ENCODE results near the gene DMKN. TPM values are rescaled to one million over a fixed set of nuclear protein-coding genes. Genes with fewer than 3 reads are reported as not detected.

The DMKN gene
- total RNA-seq = 161 to 172 TPM (median 171 TPM) in 3 replicates

- no peaks in the 10 kb centered on the region for H3K36me3 Mint-ChIP-seq
- DNase-seq (ENCODE audit: low spot score in 2 of 2, unreplicated experiment in 2 of 2) = no peak
- H3K9me3 Mint-ChIP-seq = no peaks in the 10 kb centered on the region
Observed at GRCh38 chr19:35513628-35514281, at the start of gene DMKN. TSS of gene DMKN (minus strand) at chr19:35513649. CDS start at chr19:35513475, 174 bp downstream.

GRCh38 chr19:35562776-35563175, 49.3 kb upstream of the DMKN start:
- Mint-ChIP-seq H3K4me1 (peaks cover 2% of the 10 kb centered on the region), H3K27ac (no peak overlapping the region), H3K9me3 (no peaks in the 10 kb centered on the region), H3K27me3 (ENCODE audit: low read depth) (peaks cover 80% of the 10 kb centered on the region), H3K4me3 (no peak overlapping the region), H3K36me3 (no peaks in the 10 kb centered on the region)
- TF ChIP-seq CTCF (IDR thresholded peaks at IDR 0.05; ENCODE audit: unreplicated experiment) = no peak
- no peak for DNase-seq (ENCODE audit: low spot score in 2 of 2, unreplicated experiment in 2 of 2)

More at GRCh38 chr19:35513628-35514281, at the start of gene DMKN:
- Mint-ChIP-seq H3K4me3 (no peak within 1 kb of the TSS), H3K27me3 (ENCODE audit: low read depth) (peaks cover 26% of the 10 kb centered on the region), H3K4me1 (peaks cover 7% of the 10 kb centered on the region), H3K27ac (no peak within 1 kb of the TSS)
- TF ChIP-seq CTCF (IDR thresholded peaks at IDR 0.05; ENCODE audit: unreplicated experiment) = no peak

- no peak for DNase-seq (ENCODE audit: low spot score in 2 of 2, unreplicated experiment in 2 of 2)
- Mint-ChIP-seq H3K4me1 (peaks cover 2% of the 10 kb centered on the region), H3K27ac (no peak overlapping the region), H3K27me3 (ENCODE audit: low read depth) (peaks cover 82% of the 10 kb centered on the region), H3K9me3 (no peaks in the 10 kb centered on the region), H3K4me3 (no peak overlapping the region), H3K36me3 (no peaks in the 10 kb centered on the region)
- TF ChIP-seq CTCF (IDR thresholded peaks at IDR 0.05; ENCODE audit: unreplicated experiment) = no peak
Observed at GRCh38 chr19:35562336-35562735, 48.9 kb upstream of the DMKN start.

- Mint-ChIP-seq H3K36me3 (no peaks in the 10 kb centered on the region), H3K4me1 (peaks cover 4% of the 10 kb centered on the region), H3K9me3 (no peaks in the 10 kb centered on the region), H3K4me3 (no peak overlapping the region), H3K27ac (no peak overlapping the region), H3K27me3 (ENCODE audit: low read depth) (peaks cover 82% of the 10 kb centered on the region)
- no peak for DNase-seq (ENCODE audit: low spot score in 2 of 2, unreplicated experiment in 2 of 2)
- no peak for TF ChIP-seq CTCF (IDR thresholded peaks at IDR 0.05; ENCODE audit: unreplicated experiment)
Observed at GRCh38 chr19:35561436-35561835, 48.0 kb upstream of the DMKN start.

GRCh38 chr19:35560677-35561076, 47.2 kb upstream of the DMKN start:
- H3K4me3 Mint-ChIP-seq = no peak overlapping the region

More at GRCh38 chr19:35560677-35561076, 47.2 kb upstream of the DMKN start:
- peaks cover 89% of the 10 kb centered on the region for H3K27me3 Mint-ChIP-seq (ENCODE audit: low read depth)
- no peak overlapping the region for H3K27ac Mint-ChIP-seq
- TF ChIP-seq CTCF (IDR thresholded peaks at IDR 0.05; ENCODE audit: unreplicated experiment) = no peak
- no peaks in the 10 kb centered on the region for H3K36me3 Mint-ChIP-seq
- no peaks in the 10 kb centered on the region for H3K9me3 Mint-ChIP-seq
- DNase-seq (ENCODE audit: low spot score in 2 of 2, unreplicated experiment in 2 of 2) = no peak
- H3K4me1 Mint-ChIP-seq = peaks cover 4% of the 10 kb centered on the region

Measured in mesothelial cell of epicardium (in vitro differentiated cells).